ENCODE results near the gene PSMB5. TPM values are rescaled to one million over a fixed set of nuclear protein-coding genes. Genes with fewer than 3 reads are reported as not detected.

The PSMB5 gene
- total and polyA plus RNA-seq, 2 of the 13 experiments (the other 11 are each of a cell fraction or from before 2014, with no cell fraction given), result 705 to 871 TPM

GRCh38 chr14:22981876-22982476 is 52.7 kb downstream of the PSMB5 start (continued):
- TF ChIP-seq ZUFSP (CRISPR knock-in tag; IDR thresholded peaks at IDR 0.05; ENCODE audit: borderline replicate concordance) (no peak), ZNF678 (CRISPR knock-in tag; IDR thresholded peaks at IDR 0.05) (no peak), ZNF543 (CRISPR knock-in tag; IDR thresholded peaks at IDR 0.05) (no peak; the same call in 1 of the 2 replicates), PRPF4 (IDR thresholded peaks at IDR 0.05; ENCODE audit: low read depth, low read length, poor library complexity, severe bottlenecking) (no peak), CEBPB (IDR thresholded peaks at IDR 0.05; ENCODE audit: borderline replicate concordance, low read depth, low read length) (no peak), ZNF883 (CRISPR knock-in tag; IDR thresholded peaks at IDR 0.05; ENCODE audit: not compliant biosample characterization) (peak; percentile 73)

GRCh38 chr14:22981090-22981875 is 53.4 kb downstream of the PSMB5 start:
- H2AFZ ChIP-seq (ENCODE audit: low read length), result no peak overlapping the region
- no peaks in the 10 kb centered on the region for H4K20me1 ChIP-seq (ENCODE audit: insufficient read depth, low read length)
- FAIRE-seq, result no peak
- peak overlapping the region; percentile 98 for H3K9ac ChIP-seq (ENCODE audit: insufficient read depth, low read depth, low read length)
- 2% methylated on average over 55 of the region's 76 CpGs for WGBS (ENCODE audit: low lambda C conversion rate)
- H3K36me3 ChIP-seq (replicated peaks in 1 of 2; ENCODE audit: control insufficient read depth in 1 of 2, insufficient read depth in 2 of 2, low read length in 2 of 2), result peaks cover 7 to 17% of the 10 kb centered on the region in 2 experiments
- in situ Hi-C loops (cut with HindIII; ENCODE audit: extremely low pct_ligation_motif_present, low pct_unique_long_range_greater_than_20kb), result no loop called here
- H3K79me2 ChIP-seq (ENCODE audit: insufficient read depth, low read length), result peaks cover 61% of the 10 kb centered on the region
- POLR2A ChIA-PET, result interaction anchor here (0.6 to 25.8 kb wide), 34 partner anchors 14 to 1134 kb away, joined by 3 to 1670 read pairs (median 10); partner anchors contain the start of genes ACIN1, C14orf119, CDH24 and DCAF11
- peak overlapping the region; percentile 99 for H3K4me2 ChIP-seq (ENCODE audit: low read depth, low read length)
- H3K4me3 ChIP-seq (replicated peaks in 1 of 3; ENCODE audit: insufficient read depth in 1 of 3, low read depth in 2 of 3, low read length in 3 of 3), result peak overlapping the region; percentile 86 to 98 (median 89)
- intact Hi-C loops (cut with micrococcal nuclease; ENCODE audit: unreplicated experiment), result loop anchor here (5.0 to 10.0 kb wide), 2 partner anchors 109 to 324 kb away; partner anchors contain the start of genes BCL2L2, LRP10 and PPP1R3E
- peaks cover 75% of the 10 kb centered on the region for H3K4me1 ChIP-seq (ENCODE audit: insufficient read depth, low read length)
- peak; percentile 12 for ATAC-seq
- no peaks in the 10 kb centered on the region; a peak in 1 of 5 replicates for H3K27me3 ChIP-seq (ENCODE audit: control insufficient read depth in 1 of 2, insufficient read depth in 2 of 2, low read length in 2 of 2)
- TSS peak; percentile 62 for BruUV-seq (replicated peaks)
- peak overlapping the region; percentile 91 for H3K27ac ChIP-seq (ENCODE audit: extremely low read length, insufficient read depth, low read length)
- H3K9me3 ChIP-seq (ENCODE audit: low read length), result no peaks in the 10 kb centered on the region
- DNase-seq (ENCODE audit: low spot score), result no peak
- CTCF ChIA-PET (ENCODE audit: low intra/inter-chr PET ratio, low total read pairs), result interaction anchor here (0.7 to 6.6 kb wide), 5 partner anchors 8 to 595 kb away, joined by 3 to 298 read pairs (median 3); partner anchors contain the start of gene CDH24
- peak in 1 of 2 experiments; percentile 41; a peak in 1 of 4 replicates for TF ChIP-seq KLF16 (CRISPR knock-in tag; IDR thresholded peaks at IDR 0.05)
- TF ChIP-seq ATF7 (IDR thresholded peaks at IDR 0.05), result no peak
- peak; percentile 85 for TF ChIP-seq ATF7 (CRISPR knock-in tag; IDR thresholded peaks at IDR 0.05)
- peak; percentile 29; the same call in 1 of the 2 replicates for TF ChIP-seq ZC3H4 (CRISPR knock-in tag; IDR thresholded peaks at IDR 0.05; ENCODE audit: borderline replicate concordance)
- TF ChIP-seq TSC22D2 (CRISPR knock-in tag; IDR thresholded peaks at IDR 0.05; ENCODE audit: borderline replicate concordance), result 0 out of 2 replicates have a peak, but pooled peaks have one; percentile 49
- TF ChIP-seq, protein P1, sequence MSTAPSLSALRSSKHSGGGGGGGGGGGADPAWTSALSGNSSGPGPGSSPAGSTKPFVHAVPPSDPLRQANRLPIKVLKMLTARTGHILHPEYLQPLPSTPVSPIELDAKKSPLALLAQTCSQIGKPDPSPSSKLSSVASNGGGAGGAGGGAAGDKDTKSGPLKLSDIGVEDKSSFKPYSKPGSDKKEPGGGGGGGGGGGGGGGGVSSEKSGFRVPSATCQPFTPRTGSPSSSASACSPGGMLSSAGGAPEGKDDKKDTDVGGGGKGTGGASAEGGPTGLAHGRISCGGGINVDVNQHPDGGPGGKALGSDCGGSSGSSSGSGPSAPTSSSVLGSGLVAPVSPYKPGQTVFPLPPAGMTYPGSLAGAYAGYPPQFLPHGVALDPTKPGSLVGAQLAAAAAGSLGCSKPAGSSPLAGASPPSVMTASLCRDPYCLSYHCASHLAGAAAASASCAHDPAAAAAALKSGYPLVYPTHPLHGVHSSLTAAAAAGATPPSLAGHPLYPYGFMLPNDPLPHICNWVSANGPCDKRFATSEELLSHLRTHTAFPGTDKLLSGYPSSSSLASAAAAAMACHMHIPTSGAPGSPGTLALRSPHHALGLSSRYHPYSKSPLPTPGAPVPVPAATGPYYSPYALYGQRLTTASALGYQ (CRISPR knock-in tag; IDR thresholded peaks at IDR 0.05), result no peak
- peak; percentile 61 for TF ChIP-seq ZNF713 (CRISPR knock-in tag; IDR thresholded peaks at IDR 0.05)
